HEK293T (cell line): ENCODE measurements around the gene INO80.

ENCODE experiments used
- BHLHE40 ChIP-seq: fragments of 450-650 bp; IDR thresholded peaks from 2 replicates; pipeline ENCODE4 v1.6.1; 2016; ENCODE audit warnings: mild to moderate bottlenecking, moderate library complexity, borderline replicate concordance
- ELF4 ChIP-seq: fragments of 450-650 bp; IDR thresholded peaks from 2 replicates; pipeline ENCODE4 v1.6.1; 2017; ENCODE audit warnings: antibody characterized with exemption
- FOXK2 ChIP-seq: fragments of 450-650 bp; IDR thresholded peaks from 2 replicates; pipeline ENCODE4 v1.6.1; 2016; ENCODE audit warnings: mild to moderate bottlenecking
- FOXM1 ChIP-seq: fragments of 450-650 bp; IDR thresholded peaks from 2 replicates; pipeline ENCODE4 v1.6.1; 2017; ENCODE audit warnings: mild to moderate bottlenecking, borderline replicate concordance
- SP1 ChIP-seq: fragments of 450-650 bp; IDR thresholded peaks from 2 replicates; pipeline ENCODE4 v1.6.1; 2017
- SUZ12 ChIP-seq: fragments of 450-650 bp; IDR thresholded peaks from 2 replicates; pipeline ENCODE4 v1.6.1; 2016; ENCODE audit warnings: mild to moderate bottlenecking
- TARDBP ChIP-seq: fragments of 450-650 bp; IDR thresholded peaks from 2 replicates; pipeline ENCODE4 v1.6.1; 2016

DNA sequence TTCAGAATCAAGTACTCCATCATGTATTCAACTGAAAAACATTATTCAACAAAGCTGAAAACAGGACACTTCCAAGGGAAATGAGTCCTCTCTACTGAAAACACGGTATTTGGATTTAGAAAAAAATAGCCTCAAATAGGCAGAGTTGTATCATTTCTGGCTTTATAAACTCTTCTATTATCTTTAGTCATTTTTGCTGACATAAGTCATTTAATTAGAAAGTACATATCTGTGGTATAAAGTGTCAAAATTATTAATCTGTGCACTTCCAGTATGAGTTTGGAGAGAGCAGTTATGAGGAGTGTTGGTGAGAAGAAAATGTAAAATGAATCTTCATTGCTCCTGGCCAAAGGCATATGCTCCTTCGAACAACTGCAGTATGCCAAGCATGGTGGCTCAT is 59.3 kb downstream of the INO80 start:
- TF ChIP-seq ELF4 (no peak), TARDBP (no peak), FOXK2 (no peak), BHLHE40 (no peak), FOXM1 (no peak), SUZ12 (no peak), SP1 (no peak)
